Ascending aorta (tissue), 2 donors: Measurements from ENCODE around the gene SIRT6. TPM values are rescaled to one million over a fixed set of nuclear protein-coding genes. Genes with fewer than 3 reads are reported as not detected.
"Not testable (repeated sequence)": the region's sequence is repeated elsewhere in the genome, so short reads cannot be mapped to it uniquely, and the experiment has no call there.

Experiments used
- DNase-seq, 2 donors: peaks; one replicate each; pipeline ENCODE4 v3.0.0-alpha.2; 2019; ENCODE audit warnings: low spot score in 2 of 2
- H3K27ac ChIP-seq, 2 donors: fragments of 200-600 bp; sonication (generic); one replicate each; pipeline ENCODE4 v1.5.1; 2016 to 2017; ENCODE audit warnings: mild to moderate bottlenecking in 1 of 2
- H3K27me3 ChIP-seq: fragments of 200-600 bp; sonication (generic); one replicate; pipeline ENCODE4 v1.5.1; 2017
- H3K36me3 ChIP-seq, 2 donors: fragments of 200-600 bp; sonication (generic); one replicate each; pipeline ENCODE4 v1.5.1; 2016
- H3K4me1 ChIP-seq, 2 donors: fragments of 200-600 bp; sonication (generic); one replicate each; pipeline ENCODE4 v1.5.1; 2016 to 2017; ENCODE audit warnings: mild to moderate bottlenecking in 1 of 2
- H3K4me3 ChIP-seq, 2 donors: fragments of 200-600 bp; sonication (generic); one replicate each; pipeline ENCODE4 v1.5.1; 2016 to 2017; ENCODE audit warnings: mild to moderate bottlenecking in 1 of 2
- H3K9me3 ChIP-seq, 2 donors: fragments of 200-600 bp; sonication (generic); one replicate each; pipeline ENCODE4 v1.5.1; 2016
- CTCF ChIP-seq, 3 experiments: fragments of 200-600 bp in 2 of 3; fragments of 450-650 bp in 1 of 3; sonication (generic) in 2 of 3; IDR thresholded peaks; one replicate each; pipeline ENCODE4 v1.5.1; 2016 to 2019; ENCODE audit warnings: antibody characterized with exemption in 3 of 3, mild to moderate bottlenecking in 1 of 3, moderate library complexity in 1 of 3
- intact Hi-C: fragments of 100-400 bp; cut with DNase I; formaldehyde crosslinking; loops from one replicate; pipeline ENCODE4 v1.15.1; 2023
- total RNA-seq: library from RNA; depleted of rRNA; stranded (reverse); fragments of >200 nt; gene quantifications from one replicate; pipeline ENCODE4 v1.1.0, GENCODE V29; 2016

SIRT6 gene
- total RNA-seq, 1 donor from 2014 or later, result 5.9 TPM

DNA sequence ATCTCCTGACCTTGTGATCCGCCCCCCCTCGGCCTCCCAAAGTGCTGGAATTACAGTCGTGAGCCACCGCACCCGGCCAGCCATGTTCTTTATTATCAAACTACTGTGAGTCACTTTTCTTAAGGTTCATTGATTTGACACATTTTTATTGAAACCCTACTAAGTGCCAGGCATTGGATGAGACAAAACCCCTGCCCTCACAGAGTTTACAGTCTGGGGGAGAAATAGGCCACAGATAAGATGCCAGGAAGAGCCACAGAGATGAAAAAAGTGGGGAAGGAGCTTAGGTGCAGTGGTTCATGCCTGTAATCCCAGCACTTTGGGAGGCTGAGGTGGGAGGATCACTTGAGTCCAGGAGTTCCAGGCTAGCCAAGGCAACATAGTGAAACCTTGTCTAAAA, 43.9 kb downstream of the SIRT6 start:
- H3K36me3 ChIP-seq, result no peaks in the 10 kb centered on the region
- no peak overlapping the region for H3K4me3 ChIP-seq
- no peak for DNase-seq
- H3K4me1 ChIP-seq, result no peaks in the 10 kb centered on the region
- TF ChIP-seq CTCF (IDR thresholded peaks at IDR 0.05), result no peak
- no peak overlapping the region for H3K27ac ChIP-seq
- no peaks in the 10 kb centered on the region for H3K9me3 ChIP-seq
- no peaks in the 10 kb centered on the region for H3K27me3 ChIP-seq
- intact Hi-C loops, result no loop called here

DNA sequence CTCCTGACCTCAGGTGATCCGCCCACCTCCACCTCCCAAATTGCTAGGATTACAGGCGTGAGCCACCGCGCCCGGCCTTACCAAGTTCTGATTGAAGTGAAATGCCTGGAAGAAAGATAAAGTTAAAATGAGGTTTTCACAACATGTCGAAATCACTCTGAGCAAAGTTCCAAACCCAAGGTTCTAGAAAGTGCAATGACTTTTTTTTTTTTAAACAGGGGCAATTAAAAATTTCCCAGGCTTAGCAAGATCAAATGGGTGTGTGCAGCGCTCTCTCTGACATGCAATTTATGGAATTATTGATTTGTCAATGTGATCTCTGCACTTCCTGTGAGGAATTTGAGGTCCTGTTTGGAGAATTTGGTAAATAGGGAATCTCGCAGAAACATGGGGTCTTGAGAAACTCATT, 45.7 kb downstream of the SIRT6 start:
- TF ChIP-seq CTCF (IDR thresholded peaks at IDR 0.05), result no peak
- no peak for DNase-seq
- intact Hi-C loops, result no loop called here

GRCh38 chr19:4135386-4135785, 47.0 kb downstream of the SIRT6 start:
- intact Hi-C loops, DNase-seq, H3K27ac ChIP-seq, H3K9me3 ChIP-seq, H3K36me3 ChIP-seq, H3K4me1 ChIP-seq, H3K4me3 ChIP-seq, H3K27me3 ChIP-seq: not testable (repeated sequence)

More for the DNA sequence above, 45.7 kb downstream of the SIRT6 start:
- Histone ChIP-seq H3K36me3 (no peaks in the 10 kb centered on the region), H3K9me3 (no peaks in the 10 kb centered on the region), H3K4me1 (no peaks in the 10 kb centered on the region), H3K4me3 (no peak overlapping the region), H3K27ac (no peak overlapping the region), H3K27me3 (no peaks in the 10 kb centered on the region)

GRCh38 chr19:4134351-4134750, 48.0 kb downstream of the SIRT6 start:
- DNase-seq, result no peak
- H3K4me3 ChIP-seq, result no peak overlapping the region
- H3K27ac ChIP-seq, result no peak overlapping the region
- TF ChIP-seq CTCF (IDR thresholded peaks at IDR 0.05), result no peak
- H3K4me1 ChIP-seq, result no peaks in the 10 kb centered on the region
- no peaks in the 10 kb centered on the region for H3K36me3 ChIP-seq
- H3K9me3 ChIP-seq, result no peaks in the 10 kb centered on the region
- no peaks in the 10 kb centered on the region for H3K27me3 ChIP-seq
- intact Hi-C loops, result no loop called here

DNA sequence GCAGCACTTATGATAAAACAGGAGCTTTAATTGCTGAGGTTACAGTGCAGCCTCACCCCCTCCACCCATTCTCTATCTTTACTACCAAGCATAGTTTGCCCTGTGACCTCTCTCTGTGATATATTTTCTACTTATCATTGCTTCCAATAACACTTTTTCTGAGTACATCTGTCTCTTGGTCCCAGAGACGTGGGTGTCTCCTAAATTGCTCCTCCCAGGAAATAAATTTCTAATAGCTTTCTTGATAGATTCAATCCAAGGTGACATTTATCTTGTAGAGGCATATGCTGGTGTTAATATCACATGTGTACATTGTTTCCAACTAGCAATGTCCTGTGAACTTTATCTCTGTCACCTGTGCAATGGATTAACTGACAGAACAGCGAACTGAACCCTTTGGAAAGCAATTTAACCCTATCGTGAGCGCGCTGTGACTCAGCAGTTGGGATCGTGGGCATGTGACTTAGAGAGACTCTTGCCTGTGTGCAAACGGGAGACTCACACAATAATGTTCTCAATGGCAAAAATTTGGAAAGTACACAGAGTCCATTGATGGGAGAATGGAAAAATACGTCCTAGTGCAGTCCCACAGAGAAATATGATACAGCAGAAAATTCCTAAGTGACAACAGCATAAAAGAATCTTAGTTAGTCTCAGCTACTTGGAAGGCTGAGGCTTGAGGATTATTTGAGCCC, 51.5 kb downstream of the SIRT6 start:
- Histone ChIP-seq H3K9me3 (no peaks in the 10 kb centered on the region), H3K4me1 (no peaks in the 10 kb centered on the region), H3K36me3 (no peaks in the 10 kb centered on the region), H3K27me3 (no peaks in the 10 kb centered on the region), H3K4me3 (no peak overlapping the region), H3K27ac (no peak overlapping the region)
- DNase-seq, result no peak
- TF ChIP-seq CTCF (IDR thresholded peaks at IDR 0.05), result no peak
- intact Hi-C loops, result no loop called here

DNA sequence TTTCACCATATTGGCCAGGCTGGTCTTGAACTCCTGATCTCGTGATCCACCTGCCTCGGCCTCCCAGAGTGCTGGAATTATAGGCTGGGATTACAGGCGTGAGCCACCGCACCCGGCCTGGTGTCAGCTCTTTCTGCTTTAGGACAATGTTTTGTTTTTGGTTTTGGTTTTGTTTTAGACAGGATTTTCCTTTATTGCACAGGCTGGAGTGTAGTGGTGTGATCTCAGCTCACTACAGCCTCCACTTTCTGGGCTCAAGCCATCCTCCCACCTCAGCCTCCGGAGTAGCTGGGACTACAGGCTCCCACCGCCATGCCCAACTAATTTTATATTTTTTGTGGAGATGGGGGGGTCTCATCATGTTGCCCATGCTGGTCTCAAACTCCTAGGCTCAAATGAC, 53.3 kb downstream of the SIRT6 start:
- H3K4me1 ChIP-seq, H3K9me3 ChIP-seq, H3K4me3 ChIP-seq, H3K27me3 ChIP-seq, H3K36me3 ChIP-seq, DNase-seq, H3K27ac ChIP-seq, intact Hi-C loops: not testable (repeated sequence)

DNA sequence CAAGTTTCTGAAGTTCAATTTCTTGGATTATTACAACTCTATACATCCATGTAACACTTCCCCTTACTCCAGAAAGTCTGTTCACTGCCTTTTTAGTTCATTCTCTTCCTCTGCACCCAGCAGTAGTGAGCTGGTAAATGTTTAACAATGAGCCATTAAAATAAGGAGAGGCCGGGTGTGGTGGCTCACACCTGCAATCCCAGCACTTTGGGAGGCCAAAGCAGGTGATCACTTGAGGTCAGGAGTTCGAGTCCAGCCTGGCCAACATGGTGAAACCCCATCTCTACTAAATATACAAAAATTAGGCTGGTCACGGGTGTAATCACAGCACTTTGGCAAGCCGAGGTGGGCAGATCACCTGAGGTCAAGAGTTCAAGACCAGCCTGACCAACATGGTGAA, 55.0 kb downstream of the SIRT6 start:
- DNase-seq, intact Hi-C loops, H3K27ac ChIP-seq: not testable (repeated sequence)

More for the DNA sequence above, 55.0 kb downstream of the SIRT6 start:
- not testable (repeated sequence) for H3K9me3 ChIP-seq, H3K27me3 ChIP-seq, H3K36me3 ChIP-seq, H3K4me3 ChIP-seq
- H3K4me1 ChIP-seq, result peaks cover 12 to 16% of the 10 kb centered on the region in 2 donors
